NCI-H1092 treated with DMSO at 0.1 percent for 48 hours (cell line): ENCODE results near the gene ZSCAN4.

Source experiments
- DNase-seq: peaks from one replicate; lab custom pipeline; 2025; lab: John Stamatoyannopoulos, UW

The ZSCAN4 gene

DNA sequence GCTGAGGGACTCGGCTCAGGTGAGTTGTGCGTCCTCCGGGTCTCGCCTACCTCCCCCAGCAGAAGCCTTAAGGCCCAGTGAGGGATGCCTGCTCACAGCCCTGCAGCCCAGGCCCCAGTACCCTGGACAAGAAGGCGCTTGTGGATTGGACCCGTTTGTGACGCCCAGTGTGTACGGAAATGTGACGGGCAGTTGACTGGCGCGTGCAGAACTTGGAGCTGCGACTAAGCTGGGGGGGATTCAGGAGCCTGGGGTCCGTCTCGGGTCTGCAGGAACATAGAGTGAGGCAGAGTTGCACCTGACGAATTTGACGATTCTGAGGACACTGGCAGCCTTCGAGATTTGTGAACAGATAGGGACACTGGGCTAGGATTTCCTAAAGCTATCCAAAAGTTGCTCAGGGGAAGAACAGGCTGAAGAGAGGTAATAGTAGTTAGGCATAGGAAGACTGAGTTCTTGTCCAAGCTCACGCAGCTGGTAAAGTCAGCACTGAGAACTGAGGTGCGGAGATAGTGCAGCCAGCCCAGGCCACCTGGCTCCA is 13.6 kb downstream of the ZSCAN4 start:
- DNase-seq = no peak

DNA sequence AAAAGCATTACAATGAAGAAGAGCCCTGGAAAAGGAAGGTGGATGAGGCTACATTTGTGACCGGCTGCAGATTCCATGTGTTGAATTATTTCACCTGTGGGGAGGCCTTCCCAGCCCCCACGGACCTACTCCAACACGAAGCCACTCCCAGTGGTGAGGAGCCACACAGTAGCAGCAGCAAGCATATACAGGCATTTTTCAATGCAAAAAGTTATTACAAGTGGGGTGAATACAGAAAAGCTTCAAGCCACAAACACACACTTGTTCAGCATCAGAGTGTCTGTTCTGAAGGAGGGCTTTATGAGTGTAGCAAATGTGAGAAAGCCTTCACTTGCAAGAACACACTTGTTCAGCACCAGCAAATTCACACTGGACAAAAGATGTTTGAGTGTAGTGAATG is 18.0 kb downstream of the ZSCAN4 start:
- DNase-seq = no peak

- DNase-seq = no peak
These were observed 18.8 kb downstream of the ZSCAN4 start for GRCh38 chr19:57687363-57688010.

GRCh38 chr19:57688011-57688763 is 19.5 kb downstream of the ZSCAN4 start:
- DNase-seq = no peak

- DNase-seq = no peak
These were observed 21.0 kb downstream of the ZSCAN4 start for GRCh38 chr19:57689750-57690149.

- no peak for DNase-seq
These were observed 32.9 kb downstream of the ZSCAN4 start for GRCh38 chr19:57701625-57702024.

DNA sequence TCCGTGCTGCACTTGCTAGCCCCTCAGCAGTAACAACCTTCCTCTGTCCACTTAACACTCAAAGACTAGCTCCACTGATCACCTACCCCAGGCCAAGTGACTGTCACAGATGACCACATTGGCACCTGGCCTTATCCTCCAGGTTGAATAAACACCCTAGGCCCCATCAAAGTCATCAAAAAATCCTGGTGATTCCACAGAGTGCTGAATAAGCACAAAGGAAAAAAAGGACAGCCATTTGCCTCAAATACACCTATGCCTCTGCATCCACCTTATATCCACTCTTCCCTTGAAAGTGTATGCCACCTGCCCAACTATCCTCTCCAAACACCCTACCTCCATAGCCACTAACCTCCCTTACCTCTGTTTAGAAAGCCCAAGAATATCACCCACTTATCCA is 37.6 kb downstream of the ZSCAN4 start:
- no peak for DNase-seq

GRCh38 chr19:57708641-57709361 is 40.1 kb downstream of the ZSCAN4 start, which contains the start of gene ZNF154:
ZNF154 (minus strand) TSS chr19:57709204; CDS start chr19:57708971, 233 bp downstream.
- DNase-seq = no peak

- DNase-seq = no peak
These were observed 40.9 kb downstream of the ZSCAN4 start for GRCh38 chr19:57709616-57710015.

- no peak for DNase-seq
These were observed 43.5 kb downstream of the ZSCAN4 start for GRCh38 chr19:57712222-57712621.

GRCh38 chr19:57719424-57719823 is 50.7 kb downstream of the ZSCAN4 start:
- no peak for DNase-seq

DNA sequence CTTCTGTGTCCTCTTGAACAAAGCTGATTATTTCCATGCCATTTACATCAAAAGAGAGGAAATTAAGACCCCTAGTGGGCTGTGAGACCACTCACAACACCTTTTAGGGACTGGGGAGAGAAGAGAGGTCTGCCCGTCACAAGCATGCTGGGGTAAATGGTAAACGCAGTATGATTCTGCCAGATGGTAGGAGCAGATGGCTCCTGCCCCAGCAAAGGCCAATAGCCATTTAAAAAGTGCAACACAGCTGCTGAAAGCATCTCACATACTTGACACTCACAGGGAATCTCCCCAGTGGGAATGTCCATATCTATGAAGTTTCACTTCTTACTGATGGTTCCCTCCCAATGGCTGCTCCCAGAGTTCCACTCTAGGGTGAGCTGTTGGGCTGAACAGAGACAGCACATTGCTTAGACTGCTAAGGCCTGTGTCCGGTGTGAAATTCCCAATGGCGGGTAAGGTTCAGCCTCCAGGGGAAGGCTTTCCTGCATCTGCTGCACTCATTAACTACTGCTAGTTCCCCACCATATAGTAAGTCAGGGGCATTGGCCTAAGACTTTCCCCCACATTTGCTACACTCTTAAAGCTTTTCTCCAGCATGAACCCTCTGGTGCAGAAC is 51.3 kb downstream of the ZSCAN4 start:
- no peak for DNase-seq

DNA sequence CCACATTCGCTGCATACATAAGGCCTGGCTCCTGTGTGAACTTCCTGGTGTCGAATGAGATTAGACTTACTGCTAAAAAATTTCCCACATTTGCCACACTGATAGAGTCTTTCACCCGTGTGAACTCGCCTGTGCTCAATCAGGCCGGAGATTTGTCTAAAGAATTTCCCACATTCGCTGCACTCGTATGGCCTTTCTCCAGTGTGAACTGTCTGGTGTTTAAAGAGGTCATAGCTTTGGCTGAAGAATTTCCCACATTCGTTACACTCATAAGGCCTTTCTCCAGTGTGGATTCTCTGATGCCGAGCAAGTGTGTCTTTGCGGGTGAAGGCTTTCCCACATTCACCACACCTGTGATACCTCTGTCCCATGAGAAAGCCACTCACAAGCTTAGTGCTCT is 52.1 kb downstream of the ZSCAN4 start:
- no peak for DNase-seq
